ENCODE data around the gene ADGRG6. TPM values are rescaled to one million over a fixed set of nuclear protein-coding genes. Genes with fewer than 3 reads are reported as not detected.
"Not testable (repeated sequence)": the region's sequence is repeated elsewhere in the genome, so short reads cannot be mapped to it uniquely, and the experiment has no call there.

The ADGRG6 gene
- total RNA-seq, 4 donors from 2014 or later = 15.7 to 75.2 (median 19.2) TPM

DNA sequence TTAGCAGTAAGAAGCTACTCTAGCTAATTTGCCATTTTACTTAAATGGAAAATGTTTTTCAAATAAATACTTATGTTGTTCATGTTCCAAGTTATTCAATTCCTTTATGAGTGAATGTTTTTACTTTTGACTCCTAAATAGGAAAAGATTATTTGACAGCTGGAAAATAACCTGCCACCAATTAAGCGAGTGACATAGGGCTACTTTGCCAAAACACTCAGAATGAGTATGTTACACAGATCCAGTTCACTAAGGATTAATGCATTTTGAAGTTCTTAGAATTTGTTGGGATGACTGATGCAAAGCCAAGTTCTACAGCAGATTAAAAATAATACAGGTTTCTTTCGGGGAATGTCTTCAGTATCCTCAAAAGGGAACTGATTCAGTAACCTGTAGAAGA is 144.4 kb downstream of the ADGRG6 start:
- in situ Hi-C loops (cut with MboI; ENCODE audit: low pct_ligation_motif_present in 1 of 4, low pct_unique_long_range_greater_than_20kb in 1 of 4, low sequenced_read_pairs in 3 of 4) (no loop called here), intact Hi-C loops (cut with DNase I; ENCODE audit: low total_unique reads) (no loop called here)
- no peaks in the 10 kb centered on the region for H3K4me1 ChIP-seq
- H3K4me3 ChIP-seq = no peak overlapping the region
- no peaks in the 10 kb centered on the region for H3K36me3 ChIP-seq
- 71 to 90% methylated on average over 2 of the region's 2 CpGs for WGBS, 2 donors (ENCODE audit: low coverage in 1 of 2)
- no peaks in the 10 kb centered on the region for H3K9me3 ChIP-seq
- TF ChIP-seq, protein P1, sequence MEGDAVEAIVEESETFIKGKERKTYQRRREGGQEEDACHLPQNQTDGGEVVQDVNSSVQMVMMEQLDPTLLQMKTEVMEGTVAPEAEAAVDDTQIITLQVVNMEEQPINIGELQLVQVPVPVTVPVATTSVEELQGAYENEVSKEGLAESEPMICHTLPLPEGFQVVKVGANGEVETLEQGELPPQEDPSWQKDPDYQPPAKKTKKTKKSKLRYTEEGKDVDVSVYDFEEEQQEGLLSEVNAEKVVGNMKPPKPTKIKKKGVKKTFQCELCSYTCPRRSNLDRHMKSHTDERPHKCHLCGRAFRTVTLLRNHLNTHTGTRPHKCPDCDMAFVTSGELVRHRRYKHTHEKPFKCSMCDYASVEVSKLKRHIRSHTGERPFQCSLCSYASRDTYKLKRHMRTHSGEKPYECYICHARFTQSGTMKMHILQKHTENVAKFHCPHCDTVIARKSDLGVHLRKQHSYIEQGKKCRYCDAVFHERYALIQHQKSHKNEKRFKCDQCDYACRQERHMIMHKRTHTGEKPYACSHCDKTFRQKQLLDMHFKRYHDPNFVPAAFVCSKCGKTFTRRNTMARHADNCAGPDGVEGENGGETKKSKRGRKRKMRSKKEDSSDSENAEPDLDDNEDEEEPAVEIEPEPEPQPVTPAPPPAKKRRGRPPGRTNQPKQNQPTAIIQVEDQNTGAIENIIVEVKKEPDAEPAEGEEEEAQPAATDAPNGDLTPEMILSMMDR (IDR thresholded peaks at IDR 0.05) = no peak
- TF ChIP-seq POLR2A (IDR thresholded peaks at IDR 0.05) (no peak), EP300 (IDR thresholded peaks at IDR 0.05; ENCODE audit: low read depth) (no peak), POLR2AphosphoS5 (IDR thresholded peaks at IDR 0.05) (no peak)
- no peaks in the 10 kb centered on the region for H3K27me3 ChIP-seq
- no peak overlapping the region for H3K27ac ChIP-seq
- DNase-seq = no peak

DNA sequence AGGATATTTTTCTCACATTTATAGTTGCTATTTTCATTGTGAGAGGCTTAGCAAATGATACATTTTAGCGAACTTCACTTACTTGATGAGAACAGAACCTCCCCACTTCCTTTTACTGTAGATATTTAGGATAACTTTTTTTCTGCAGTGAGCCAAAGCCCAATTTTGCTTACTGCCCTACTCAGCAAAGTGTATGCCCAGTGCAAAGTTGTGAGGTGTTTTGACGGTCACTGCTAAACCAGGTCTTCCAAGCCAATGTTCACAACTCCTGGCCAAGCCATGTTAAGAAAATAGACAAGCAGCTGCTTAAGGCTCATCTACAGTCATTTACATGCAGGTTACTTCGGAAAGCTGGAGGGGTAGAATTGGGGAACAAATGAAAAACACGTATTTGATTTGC is 144.8 kb downstream of the ADGRG6 start:
- intact Hi-C loops (cut with DNase I; ENCODE audit: low total_unique reads) = no loop called here
- H3K27ac ChIP-seq = no peak overlapping the region
- H3K27me3 ChIP-seq = no peaks in the 10 kb centered on the region
- H3K4me1 ChIP-seq = no peaks in the 10 kb centered on the region
- H3K36me3 ChIP-seq = no peaks in the 10 kb centered on the region
- TF ChIP-seq POLR2A (IDR thresholded peaks at IDR 0.05) (no peak), EP300 (IDR thresholded peaks at IDR 0.05; ENCODE audit: low read depth) (no peak), POLR2AphosphoS5 (IDR thresholded peaks at IDR 0.05) (no peak)
- TF ChIP-seq, protein P1 (IDR thresholded peaks at IDR 0.05) = no peak
- in situ Hi-C loops (cut with MboI; ENCODE audit: low pct_ligation_motif_present in 1 of 4, low pct_unique_long_range_greater_than_20kb in 1 of 4, low sequenced_read_pairs in 3 of 4) = no loop called here
- WGBS, 2 donors (ENCODE audit: low coverage in 1 of 2) = 84% methylated on average over 3 to 4 of the region's 4 CpGs
- no peak for DNase-seq
- no peaks in the 10 kb centered on the region for H3K9me3 ChIP-seq
- H3K4me3 ChIP-seq = no peak overlapping the region

GRCh38 chr6:142448091-142448729 is 146.4 kb downstream of the ADGRG6 start:
- WGBS, 2 donors (ENCODE audit: low coverage in 1 of 2) = 90 to 98% methylated on average over 2 to 4 of the region's 4 CpGs
- TF ChIP-seq POLR2A (IDR thresholded peaks at IDR 0.05) = no peak
- in situ Hi-C loops (cut with MboI; ENCODE audit: low pct_ligation_motif_present in 1 of 4, low pct_unique_long_range_greater_than_20kb in 1 of 4, low sequenced_read_pairs in 3 of 4) = no loop called here
- Histone ChIP-seq H3K27me3 (no peaks in the 10 kb centered on the region), H3K4me1 (no peaks in the 10 kb centered on the region), H3K9me3 (no peaks in the 10 kb centered on the region), H3K36me3 (no peaks in the 10 kb centered on the region), H3K27ac (no peak overlapping the region), H3K4me3 (no peak overlapping the region)
- no peak for DNase-seq
- intact Hi-C loops (cut with DNase I; ENCODE audit: low total_unique reads) = no loop called here

- intact Hi-C loops (cut with DNase I; ENCODE audit: low total_unique reads); H3K27ac ChIP-seq; H3K4me3 ChIP-seq; H3K9me3 ChIP-seq; H3K4me1 ChIP-seq; DNase-seq; in situ Hi-C loops (cut with MboI; ENCODE audit: low pct_ligation_motif_present in 1 of 4, low pct_unique_long_range_greater_than_20kb in 1 of 4, low sequenced_read_pairs in 3 of 4); H3K36me3 ChIP-seq; H3K27me3 ChIP-seq: not testable (repeated sequence)
- 67 to 84% methylated on average over 4 to 5 of the region's 5 CpGs for WGBS, 2 donors (ENCODE audit: low coverage in 1 of 2)
Observed at GRCh38 chr6:142450856-142451255, 149.0 kb downstream of the ADGRG6 start.

DNA sequence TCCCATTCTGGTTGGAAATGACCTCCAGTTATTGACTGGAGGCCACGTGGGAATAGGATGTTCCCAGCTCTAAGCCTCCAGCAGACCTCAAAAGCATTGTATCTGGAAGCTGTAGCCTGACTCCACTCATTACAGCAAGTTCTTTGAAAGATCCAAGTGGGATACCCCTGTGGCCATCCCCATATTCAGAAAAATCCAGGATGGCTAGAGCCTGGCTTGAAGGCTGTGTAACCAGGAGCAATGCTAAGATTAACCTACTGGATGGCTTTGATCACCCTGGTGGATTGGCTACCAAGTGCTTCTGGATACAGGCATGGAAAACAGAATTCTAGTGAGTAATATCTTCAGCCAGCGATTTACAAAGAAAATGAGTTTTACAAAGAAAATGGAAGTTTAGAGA is 151.2 kb downstream of the ADGRG6 start:
- DNase-seq = no peak
- Histone ChIP-seq H3K27me3 (no peaks in the 10 kb centered on the region), H3K36me3 (no peaks in the 10 kb centered on the region), H3K9me3 (no peaks in the 10 kb centered on the region), H3K4me1 (no peaks in the 10 kb centered on the region), H3K4me3 (no peak overlapping the region), H3K27ac (no peak overlapping the region)
- TF ChIP-seq POLR2AphosphoS5 (IDR thresholded peaks at IDR 0.05) = no peak
- no peak for TF ChIP-seq EP300 (IDR thresholded peaks at IDR 0.05; ENCODE audit: low read depth)
- TF ChIP-seq POLR2A (IDR thresholded peaks at IDR 0.05) = no peak
- TF ChIP-seq, protein P1 (IDR thresholded peaks at IDR 0.05) = no peak
- intact Hi-C loops (cut with DNase I; ENCODE audit: low total_unique reads) (no loop called here), in situ Hi-C loops (cut with MboI; ENCODE audit: low pct_ligation_motif_present in 1 of 4, low pct_unique_long_range_greater_than_20kb in 1 of 4, low sequenced_read_pairs in 3 of 4) (no loop called here)
- 63 to 75% methylated on average over 2 of the region's 2 CpGs for WGBS, 2 donors (ENCODE audit: low coverage in 1 of 2)

DNA sequence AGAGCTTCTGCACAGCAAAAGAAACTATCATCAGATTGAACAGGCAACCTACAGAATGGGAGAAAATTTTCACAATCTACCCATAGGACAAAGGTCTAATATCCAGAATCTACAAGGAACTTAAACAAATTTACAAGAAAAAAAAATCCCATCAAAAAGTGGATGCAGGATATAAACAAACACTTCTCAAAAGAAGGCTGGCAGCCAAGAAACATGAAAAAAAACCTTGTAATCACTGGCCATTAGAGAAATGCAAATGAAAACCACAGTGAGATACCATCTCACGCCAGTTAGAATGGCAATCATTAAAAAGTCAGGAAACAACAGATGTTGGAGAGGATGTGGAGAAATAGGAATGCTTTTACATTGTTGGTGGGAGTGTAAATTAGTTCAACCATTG is 152.4 kb downstream of the ADGRG6 start:
- H3K9me3 ChIP-seq; H3K27me3 ChIP-seq; H3K36me3 ChIP-seq; intact Hi-C loops (cut with DNase I; ENCODE audit: low total_unique reads); H3K4me3 ChIP-seq; H3K27ac ChIP-seq; in situ Hi-C loops (cut with MboI; ENCODE audit: low pct_ligation_motif_present in 1 of 4, low pct_unique_long_range_greater_than_20kb in 1 of 4, low sequenced_read_pairs in 3 of 4); H3K4me1 ChIP-seq; DNase-seq: not testable (repeated sequence)
- 61 to 83% methylated on average over 1 of the region's 1 CpG for WGBS, 2 donors (ENCODE audit: low coverage in 1 of 2)

GRCh38 chr6:142454848-142455247 is 153.0 kb downstream of the ADGRG6 start:
- DNase-seq; in situ Hi-C loops (cut with MboI; ENCODE audit: low pct_ligation_motif_present in 1 of 4, low pct_unique_long_range_greater_than_20kb in 1 of 4, low sequenced_read_pairs in 3 of 4); intact Hi-C loops (cut with DNase I; ENCODE audit: low total_unique reads); H3K9me3 ChIP-seq; H3K27ac ChIP-seq; H3K27me3 ChIP-seq; H3K36me3 ChIP-seq; H3K4me1 ChIP-seq; H3K4me3 ChIP-seq: not testable (repeated sequence)
- 59 to 69% methylated on average over 2 of the region's 2 CpGs for WGBS, 2 donors (ENCODE audit: low coverage in 1 of 2)
